ENCODE data around the gene ZNF423. TPM values are rescaled to one million over a fixed set of nuclear protein-coding genes. Genes with fewer than 3 reads are reported as not detected.

The ZNF423 gene
- total and polyA plus RNA-seq, 7 donors = 0.69 to 19.7 (median 3.6) TPM

GRCh38 chr16:49832177-49832576 lies 23.7 kb downstream of the ZNF423 start:
- Histone ChIP-seq H3K27me3 (peaks cover 0 to 5% (median 0%) of the 10 kb centered on the region in 3 donors), H3K36me3 (no peaks in the 10 kb centered on the region), H3K27ac (peak overlapping the region; percentile 67 to 88 (median 82)), H3K9me3 (no peaks in the 10 kb centered on the region), H3K4me3 (no peak overlapping the region), H3K4me1 (peaks cover 0 to 53% (median 48%) of the 10 kb centered on the region in 4 donors)
- DNase-seq = peak; percentile 70
- TF ChIP-seq CTCF (IDR thresholded peaks at IDR 0.05) (no peak), POLR2A (IDR thresholded peaks at IDR 0.05) (no peak)
- intact Hi-C loops (cut with DNase I) = no loop called here
- 86 to 93% methylated on average over 7 of the region's 7 CpGs for WGBS, 2 donors

- H3K4me1 ChIP-seq = peaks cover 0 to 48% (median 39%) of the 10 kb centered on the region in 4 donors
- 82 to 83% methylated on average over 5 of the region's 5 CpGs for WGBS, 2 donors
- TF ChIP-seq CTCF (IDR thresholded peaks at IDR 0.05) (no peak), POLR2AphosphoS5 (IDR thresholded peaks at IDR 0.05) (no peak), POLR2A (IDR thresholded peaks at IDR 0.05) (no peak), EP300 (IDR thresholded peaks at IDR 0.05) (no peak)
- H3K4me3 ChIP-seq = no peak overlapping the region
- no peak overlapping the region for H3K27ac ChIP-seq
- H3K36me3 ChIP-seq = no peaks in the 10 kb centered on the region
- peaks cover 0 to 5% (median 0%) of the 10 kb centered on the region in 3 donors for H3K27me3 ChIP-seq
- intact Hi-C loops (cut with DNase I) = no loop called here
- H3K9me3 ChIP-seq = no peaks in the 10 kb centered on the region
- no peak for DNase-seq
These were observed 25.0 kb downstream of the ZNF423 start for GRCh38 chr16:49830873-49831272.

- no peaks in the 10 kb centered on the region for H3K36me3 ChIP-seq
- H3K4me3 ChIP-seq = no peak overlapping the region
- TF ChIP-seq CTCF (IDR thresholded peaks at IDR 0.05) (no peak), EP300 (IDR thresholded peaks at IDR 0.05) (no peak), POLR2A (IDR thresholded peaks at IDR 0.05) (no peak), POLR2AphosphoS5 (IDR thresholded peaks at IDR 0.05) (no peak)
- intact Hi-C loops (cut with DNase I) = no loop called here
- no peak for DNase-seq
- H3K27ac ChIP-seq = peak overlapping the region; percentile 42 to 76 (median 46)
- H3K4me1 ChIP-seq = peaks cover 0 to 26% (median 17%) of the 10 kb centered on the region in 4 donors
- H3K27me3 ChIP-seq = no peaks in the 10 kb centered on the region
- H3K9me3 ChIP-seq = no peaks in the 10 kb centered on the region
- 85 to 90% methylated on average over 15 of the region's 15 CpGs for WGBS, 2 donors
These were observed 27.2 kb downstream of the ZNF423 start for GRCh38 chr16:49828533-49829267.

GRCh38 chr16:49827805-49828438 lies 28.0 kb downstream of the ZNF423 start:
- Histone ChIP-seq H3K4me1 (peaks cover 0 to 20% (median 10%) of the 10 kb centered on the region in 4 donors), H3K27ac (peak overlapping the region; percentile 42 to 76 (median 46)), H3K4me3 (no peak overlapping the region), H3K27me3 (no peaks in the 10 kb centered on the region), H3K36me3 (no peaks in the 10 kb centered on the region), H3K9me3 (no peaks in the 10 kb centered on the region)
- intact Hi-C loops (cut with DNase I) = no loop called here
- 74 to 86% methylated on average over 8 of the region's 8 CpGs for WGBS, 2 donors
- TF ChIP-seq POLR2A (IDR thresholded peaks at IDR 0.05) (no peak), EP300 (IDR thresholded peaks at IDR 0.05) (no peak), CTCF (IDR thresholded peaks at IDR 0.05) (no peak), POLR2AphosphoS5 (IDR thresholded peaks at IDR 0.05) (no peak)
- DNase-seq = no peak
